ENCODE measurements around the gene DENND6B. TPM values are rescaled to one million over a fixed set of nuclear protein-coding genes. Genes with fewer than 3 reads are reported as not detected.

Gene DENND6B
- total and polyA plus RNA-seq, 2 of the 13 experiments (the other 11 are each of a cell fraction or from before 2014, with no cell fraction given) = 0.95 to 3.8 TPM

DNA sequence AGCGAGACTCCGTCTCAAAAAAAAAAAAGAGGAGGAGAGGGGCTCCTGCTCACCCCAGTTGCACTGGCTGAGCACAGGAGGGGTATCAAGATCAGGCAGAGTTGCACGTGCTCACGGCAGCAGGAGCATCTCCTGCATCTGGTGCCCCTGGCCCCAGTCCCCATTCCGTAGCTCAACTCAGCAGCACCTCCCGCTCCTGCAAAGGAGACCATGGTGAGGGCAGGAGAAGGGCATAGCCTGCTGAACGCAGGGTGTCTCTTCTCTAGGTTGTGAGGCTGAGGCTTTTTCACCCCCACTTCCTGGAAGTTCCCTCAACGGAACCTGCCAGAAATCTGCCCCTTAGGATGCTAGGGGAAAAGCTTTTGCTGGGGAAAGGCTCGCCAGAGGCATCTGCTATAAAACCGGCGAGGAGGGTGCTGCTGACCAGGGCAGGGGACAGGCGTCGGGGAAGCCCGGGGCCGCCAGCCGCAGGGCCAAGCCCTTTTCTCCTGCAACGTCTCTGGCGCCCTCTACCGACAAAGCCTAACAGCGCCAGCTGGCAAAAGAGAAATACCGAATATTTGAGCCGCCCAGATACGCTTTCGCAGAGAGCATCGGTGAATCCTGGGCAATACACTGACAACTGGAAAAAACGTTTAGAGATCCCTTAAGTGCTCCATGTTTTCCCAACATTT is 15.3 kb upstream of the DENND6B start (continued):
- TF ChIP-seq ZNF724P (CRISPR knock-in tag; IDR thresholded peaks at IDR 0.05; ENCODE audit: borderline replicate concordance) (peak; percentile 35; the same call in 1 of the 2 replicates), SIX1 (CRISPR knock-in tag; IDR thresholded peaks at IDR 0.05; ENCODE audit: borderline replicate concordance) (0 out of 2 replicates have a peak, but pooled peaks have one; percentile 26), ZNF383 (CRISPR knock-in tag; IDR thresholded peaks at IDR 0.05; ENCODE audit: borderline replicate concordance) (no peak)
- TF ChIP-seq, protein P1, sequence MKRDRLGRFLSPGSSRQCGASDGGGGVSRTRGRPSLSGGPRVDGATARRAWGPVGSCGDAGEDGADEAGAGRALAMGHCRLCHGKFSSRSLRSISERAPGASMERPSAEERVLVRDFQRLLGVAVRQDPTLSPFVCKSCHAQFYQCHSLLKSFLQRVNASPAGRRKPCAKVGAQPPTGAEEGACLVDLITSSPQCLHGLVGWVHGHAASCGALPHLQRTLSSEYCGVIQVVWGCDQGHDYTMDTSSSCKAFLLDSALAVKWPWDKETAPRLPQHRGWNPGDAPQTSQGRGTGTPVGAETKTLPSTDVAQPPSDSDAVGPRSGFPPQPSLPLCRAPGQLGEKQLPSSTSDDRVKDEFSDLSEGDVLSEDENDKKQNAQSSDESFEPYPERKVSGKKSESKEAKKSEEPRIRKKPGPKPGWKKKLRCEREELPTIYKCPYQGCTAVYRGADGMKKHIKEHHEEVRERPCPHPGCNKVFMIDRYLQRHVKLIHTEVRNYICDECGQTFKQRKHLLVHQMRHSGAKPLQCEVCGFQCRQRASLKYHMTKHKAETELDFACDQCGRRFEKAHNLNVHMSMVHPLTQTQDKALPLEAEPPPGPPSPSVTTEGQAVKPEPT (CRISPR knock-in tag; IDR thresholded peaks at IDR 0.05; ENCODE audit: low read depth) = no peak
- TF ChIP-seq, protein P2, sequence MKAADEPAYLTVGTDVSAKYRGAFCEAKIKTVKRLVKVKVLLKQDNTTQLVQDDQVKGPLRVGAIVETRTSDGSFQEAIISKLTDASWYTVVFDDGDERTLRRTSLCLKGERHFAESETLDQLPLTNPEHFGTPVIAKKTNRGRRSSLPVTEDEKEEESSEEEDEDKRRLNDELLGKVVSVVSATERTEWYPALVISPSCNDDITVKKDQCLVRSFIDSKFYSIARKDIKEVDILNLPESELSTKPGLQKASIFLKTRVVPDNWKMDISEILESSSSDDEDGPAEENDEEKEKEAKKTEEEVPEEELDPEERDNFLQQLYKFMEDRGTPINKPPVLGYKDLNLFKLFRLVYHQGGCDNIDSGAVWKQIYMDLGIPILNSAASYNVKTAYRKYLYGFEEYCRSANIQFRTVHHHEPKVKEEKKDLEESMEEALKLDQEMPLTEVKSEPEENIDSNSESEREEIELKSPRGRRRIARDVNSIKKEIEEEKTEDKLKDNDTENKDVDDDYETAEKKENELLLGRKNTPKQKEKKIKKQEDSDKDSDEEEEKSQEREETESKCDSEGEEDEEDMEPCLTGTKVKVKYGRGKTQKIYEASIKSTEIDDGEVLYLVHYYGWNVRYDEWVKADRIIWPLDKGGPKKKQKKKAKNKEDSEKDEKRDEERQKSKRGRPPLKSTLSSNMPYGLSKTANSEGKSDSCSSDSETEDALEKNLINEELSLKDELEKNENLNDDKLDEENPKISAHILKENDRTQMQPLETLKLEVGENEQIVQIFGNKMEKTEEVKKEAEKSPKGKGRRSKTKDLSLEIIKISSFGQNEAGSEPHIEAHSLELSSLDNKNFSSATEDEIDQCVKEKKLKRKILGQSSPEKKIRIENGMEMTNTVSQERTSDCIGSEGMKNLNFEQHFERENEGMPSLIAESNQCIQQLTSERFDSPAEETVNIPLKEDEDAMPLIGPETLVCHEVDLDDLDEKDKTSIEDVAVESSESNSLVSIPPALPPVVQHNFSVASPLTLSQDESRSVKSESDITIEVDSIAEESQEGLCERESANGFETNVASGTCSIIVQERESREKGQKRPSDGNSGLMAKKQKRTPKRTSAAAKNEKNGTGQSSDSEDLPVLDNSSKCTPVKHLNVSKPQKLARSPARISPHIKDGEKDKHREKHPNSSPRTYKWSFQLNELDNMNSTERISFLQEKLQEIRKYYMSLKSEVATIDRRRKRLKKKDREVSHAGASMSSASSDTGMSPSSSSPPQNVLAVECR (CRISPR knock-in tag; IDR thresholded peaks at IDR 0.05; ENCODE audit: borderline replicate concordance) = peak; percentile 64
- TF ChIP-seq, protein P3, sequence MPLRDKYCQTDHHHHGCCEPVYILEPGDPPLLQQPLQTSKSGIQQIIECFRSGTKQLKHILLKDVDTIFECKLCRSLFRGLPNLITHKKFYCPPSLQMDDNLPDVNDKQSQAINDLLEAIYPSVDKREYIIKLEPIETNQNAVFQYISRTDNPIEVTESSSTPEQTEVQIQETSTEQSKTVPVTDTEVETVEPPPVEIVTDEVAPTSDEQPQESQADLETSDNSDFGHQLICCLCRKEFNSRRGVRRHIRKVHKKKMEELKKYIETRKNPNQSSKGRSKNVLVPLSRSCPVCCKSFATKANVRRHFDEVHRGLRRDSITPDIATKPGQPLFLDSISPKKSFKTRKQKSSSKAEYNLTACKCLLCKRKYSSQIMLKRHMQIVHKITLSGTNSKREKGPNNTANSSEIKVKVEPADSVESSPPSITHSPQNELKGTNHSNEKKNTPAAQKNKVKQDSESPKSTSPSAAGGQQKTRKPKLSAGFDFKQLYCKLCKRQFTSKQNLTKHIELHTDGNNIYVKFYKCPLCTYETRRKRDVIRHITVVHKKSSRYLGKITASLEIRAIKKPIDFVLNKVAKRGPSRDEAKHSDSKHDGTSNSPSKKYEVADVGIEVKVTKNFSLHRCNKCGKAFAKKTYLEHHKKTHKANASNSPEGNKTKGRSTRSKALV (CRISPR knock-in tag; IDR thresholded peaks at IDR 0.05) = 0 out of 2 replicates have a peak, but pooled peaks have one; percentile 33

Data from HepG2 (cell line).